Daoy (cell line): ENCODE results near the gene COPZ1. TPM values are rescaled to one million over a fixed set of nuclear protein-coding genes. Genes with fewer than 3 reads are reported as not detected.
A peak's percentile ranks its signal among the peaks of the same experiment; 100 is the strongest.
"Not testable (repeated sequence)": the region's sequence is repeated elsewhere in the genome, so short reads cannot be mapped to it uniquely, and the experiment has no call there.

ENCODE experiments used
- DNase-seq: peaks from one replicate; pipeline ENCODE4 v3.0.0-alpha.2; 2015; ENCODE audit warnings: low read depth
- total RNA-seq: library from RNA; depleted of rRNA; stranded (reverse); fragments of >200 nt; shearing (Covaris generic); gene quantifications from 2 replicates; pipeline ENCODE4 v1.2.3, GENCODE V29; 2014

COPZ1 gene
- total RNA-seq, 1 experiment from 2014 or later: 151 TPM

- peak; percentile 49 for DNase-seq
Observed at GRCh38 chr12:54294152-54294952, 30.6 kb upstream of the COPZ1 start.

GRCh38 chr12:54294953-54295566, 29.9 kb upstream of the COPZ1 start:
- DNase-seq: no peak

GRCh38 chr12:54296393-54297099, 28.4 kb upstream of the COPZ1 start:
- no peak for DNase-seq

- no peak for DNase-seq
Observed at GRCh38 chr12:54298904-54299303, 26.0 kb upstream of the COPZ1 start.

GRCh38 chr12:54299515-54300224, 25.3 kb upstream of the COPZ1 start:
- no peak for DNase-seq

GRCh38 chr12:54300225-54300731, 24.7 kb upstream of the COPZ1 start:
- DNase-seq: no peak

GRCh38 chr12:54300732-54301427, 24.1 kb upstream of the COPZ1 start, which contains the start of gene NFE2:
TSS of gene NFE2 (minus strand) at chr12:54301015. CDS start at chr12:54295248, 5,767 bp downstream.
- peak; percentile 74 for DNase-seq

GRCh38 chr12:54301428-54302048, 23.4 kb upstream of the COPZ1 start:
- DNase-seq: no peak

GRCh38 chr12:54303640-54304039, 21.3 kb upstream of the COPZ1 start:
- no peak for DNase-seq

GRCh38 chr12:54304187-54304810, 20.6 kb upstream of the COPZ1 start:
- DNase-seq: peak; percentile 66

- DNase-seq: peak; percentile 87
Observed at GRCh38 chr12:54306925-54307741, 17.8 kb upstream of the COPZ1 start.

GRCh38 chr12:54311051-54311450, 13.9 kb upstream of the COPZ1 start:
- DNase-seq: no peak

- DNase-seq: not testable (repeated sequence)
Observed at GRCh38 chr12:54312309-54312708, 12.6 kb upstream of the COPZ1 start.

- no peak for DNase-seq
Observed at GRCh38 chr12:54321363-54321762, 3.6 kb upstream of the COPZ1 start.

- peak; percentile 17 for DNase-seq
Observed at GRCh38 chr12:54325442-54326109, 645 bp downstream of the COPZ1 start.

GRCh38 chr12:54328595-54329337, 3.8 kb downstream of the COPZ1 start:
- DNase-seq: no peak

- DNase-seq: no peak
Observed at GRCh38 chr12:54329759-54330158, 4.8 kb downstream of the COPZ1 start.

GRCh38 chr12:54330442-54330841, 5.5 kb downstream of the COPZ1 start:
- DNase-seq: no peak
